GM18520 (cell line): ENCODE measurements around the gene ZIK1.

Source experiments
- ATAC-seq: cut with Tn5 transposase; IDR thresholded peaks from one replicate; pipeline ENCODE4 v1.9.1; 2021; ENCODE audit not compliant: unreplicated experiment

Gene ZIK1

GRCh38 chr19:57606931-57607330 is 23.0 kb downstream of the ZIK1 start:
- ATAC-seq: no peak

GRCh38 chr19:57611113-57611512 is 27.2 kb downstream of the ZIK1 start:
- ATAC-seq: no peak

- ATAC-seq: peak; percentile 86
Measured at GRCh38 chr19:57613941-57614743, 30.2 kb downstream of the ZIK1 start, which contains the start of gene ZNF134. TSS of gene ZNF134 (plus strand) at chr19:57614242. CDS start at chr19:57619469, 5,227 bp downstream.

GRCh38 chr19:57615346-57615745 is 31.4 kb downstream of the ZIK1 start:
- no peak for ATAC-seq

- no peak for ATAC-seq
Measured at GRCh38 chr19:57620673-57621348, 36.9 kb downstream of the ZIK1 start.

GRCh38 chr19:57623091-57623490 is 39.1 kb downstream of the ZIK1 start:
- ATAC-seq: no peak

GRCh38 chr19:57632987-57633831 is 49.3 kb downstream of the ZIK1 start, which contains the start of gene ZNF211:
TSS of gene ZNF211 (plus strand) at chr19:57633168. CDS start at chr19:57633347, 179 bp downstream.
- ATAC-seq: peak; percentile 95

GRCh38 chr19:57633832-57634131 is 49.8 kb downstream of the ZIK1 start:
- ATAC-seq: no peak

DNA sequence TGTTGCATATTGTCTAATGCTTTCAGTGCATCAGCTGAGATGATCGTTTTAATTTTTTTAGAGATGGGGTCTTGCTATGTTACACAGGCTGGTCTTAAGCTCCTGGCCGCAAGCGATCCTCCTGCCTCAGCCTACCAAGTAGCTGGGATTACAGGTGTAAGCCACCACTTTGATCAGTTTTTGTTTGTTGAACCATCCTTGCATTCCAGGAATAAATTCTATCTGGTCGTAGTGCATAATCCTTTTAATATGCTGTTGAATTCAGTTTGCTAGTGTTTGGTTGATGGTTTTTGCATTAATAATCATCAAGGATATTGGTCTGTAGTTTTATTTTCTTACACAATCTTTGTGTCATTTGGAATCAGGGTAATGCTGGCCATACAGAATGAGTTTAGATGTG is 53.4 kb downstream of the ZIK1 start:
- no peak for ATAC-seq

- ATAC-seq: no peak
Measured at GRCh38 chr19:57641715-57642234, 57.8 kb downstream of the ZIK1 start.

DNA sequence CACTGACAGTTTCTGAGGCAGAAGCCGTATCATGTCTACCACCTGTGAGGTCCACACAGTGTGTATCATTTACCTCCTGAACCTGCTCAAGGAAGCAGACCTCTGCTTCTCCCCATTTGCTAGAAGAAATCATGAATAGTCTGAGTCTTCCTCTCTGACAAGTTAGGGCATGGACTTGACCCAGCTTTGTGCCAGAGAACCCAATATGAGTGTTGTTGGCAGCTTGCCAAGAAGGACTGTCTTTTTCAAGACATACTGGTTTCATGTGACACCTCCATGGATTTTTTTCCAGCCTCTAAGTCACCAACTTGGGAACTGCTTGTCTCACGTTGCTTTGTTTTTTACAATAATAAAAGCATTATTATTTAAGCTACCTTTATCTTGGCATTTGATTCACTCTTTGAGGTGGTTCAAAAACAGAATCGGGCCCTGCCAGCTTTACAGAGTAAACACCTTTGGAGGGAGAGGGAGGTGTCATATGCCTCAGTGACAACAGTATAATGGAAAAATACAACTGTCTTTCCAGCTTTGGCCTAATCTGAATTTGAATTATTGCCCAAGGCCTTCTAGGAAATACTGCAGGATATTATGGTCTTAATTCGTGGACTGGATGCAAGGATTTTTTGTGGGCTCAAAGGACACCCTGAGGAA is 58.6 kb downstream of the ZIK1 start:
- no peak for ATAC-seq
